Panc1 (cell line): ENCODE measurements around the gene PLOD3.

Experiments
- CTCF ChIP-seq: fragments of 450-650 bp; IDR thresholded peaks from 2 replicates; pipeline ENCODE4 v1.5.1; 2017; ENCODE audit warnings: mild to moderate bottlenecking
- REST ChIP-seq, 2 experiments: IDR thresholded peaks; 2 replicates each; pipeline ENCODE4 v1.6.1; 2011 to 2012; ENCODE audit warnings: low read depth in 2 of 2, control low read depth in 1 of 2, low read length in 1 of 2, mild to moderate bottlenecking in 1 of 2, moderate library complexity in 1 of 2; ENCODE audit not compliant: insufficient read depth in 1 of 2

GRCh38 chr7:101165075-101165957 is 52.1 kb downstream of the PLOD3 start, which contains the start of gene VGF:
- peak; percentile 99 to 100 for TF ChIP-seq REST (IDR thresholded peaks at IDR 0.05; ENCODE audit: insufficient read depth in 1 of 2, low read depth in 2 of 2, low read length in 1 of 2)
- TF ChIP-seq CTCF: no peak
